ENCODE results near the gene ATPAF1.

ATPAF1 gene

DNA sequence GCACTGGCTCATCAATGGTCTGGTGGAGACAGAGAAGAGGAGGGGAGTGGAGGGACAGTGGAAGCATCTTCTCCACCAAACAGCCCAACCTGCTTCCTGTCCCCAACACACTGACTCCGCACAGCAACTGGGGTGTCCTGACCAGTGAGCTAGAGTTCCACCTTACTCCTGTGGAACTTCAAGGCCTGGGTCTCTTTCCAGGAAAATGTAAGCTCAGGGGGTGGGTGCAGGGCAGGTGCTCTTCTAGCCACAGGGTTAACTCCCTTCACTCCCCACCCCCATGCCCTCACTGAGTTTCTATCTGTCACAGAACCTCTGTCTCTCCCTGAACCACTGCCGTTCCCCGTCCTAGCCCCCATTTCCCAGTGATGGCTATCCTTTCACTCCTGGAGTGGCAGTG is 52.4 kb downstream of the ATPAF1 start:
- no peak for TF ChIP-seq MYC (IDR thresholded peaks at IDR 0.05; ENCODE audit: low read depth, low read length)
- TF ChIP-seq, protein P1, sequence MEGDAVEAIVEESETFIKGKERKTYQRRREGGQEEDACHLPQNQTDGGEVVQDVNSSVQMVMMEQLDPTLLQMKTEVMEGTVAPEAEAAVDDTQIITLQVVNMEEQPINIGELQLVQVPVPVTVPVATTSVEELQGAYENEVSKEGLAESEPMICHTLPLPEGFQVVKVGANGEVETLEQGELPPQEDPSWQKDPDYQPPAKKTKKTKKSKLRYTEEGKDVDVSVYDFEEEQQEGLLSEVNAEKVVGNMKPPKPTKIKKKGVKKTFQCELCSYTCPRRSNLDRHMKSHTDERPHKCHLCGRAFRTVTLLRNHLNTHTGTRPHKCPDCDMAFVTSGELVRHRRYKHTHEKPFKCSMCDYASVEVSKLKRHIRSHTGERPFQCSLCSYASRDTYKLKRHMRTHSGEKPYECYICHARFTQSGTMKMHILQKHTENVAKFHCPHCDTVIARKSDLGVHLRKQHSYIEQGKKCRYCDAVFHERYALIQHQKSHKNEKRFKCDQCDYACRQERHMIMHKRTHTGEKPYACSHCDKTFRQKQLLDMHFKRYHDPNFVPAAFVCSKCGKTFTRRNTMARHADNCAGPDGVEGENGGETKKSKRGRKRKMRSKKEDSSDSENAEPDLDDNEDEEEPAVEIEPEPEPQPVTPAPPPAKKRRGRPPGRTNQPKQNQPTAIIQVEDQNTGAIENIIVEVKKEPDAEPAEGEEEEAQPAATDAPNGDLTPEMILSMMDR (IDR thresholded peaks at IDR 0.05; ENCODE audit: low read depth, low read length), result no peak
- peak overlapping the region; percentile 66 for H3K4me3 ChIP-seq (ENCODE audit: low read depth, low read length)
- no peak for DNase-seq (ENCODE audit: low read depth)

DNA sequence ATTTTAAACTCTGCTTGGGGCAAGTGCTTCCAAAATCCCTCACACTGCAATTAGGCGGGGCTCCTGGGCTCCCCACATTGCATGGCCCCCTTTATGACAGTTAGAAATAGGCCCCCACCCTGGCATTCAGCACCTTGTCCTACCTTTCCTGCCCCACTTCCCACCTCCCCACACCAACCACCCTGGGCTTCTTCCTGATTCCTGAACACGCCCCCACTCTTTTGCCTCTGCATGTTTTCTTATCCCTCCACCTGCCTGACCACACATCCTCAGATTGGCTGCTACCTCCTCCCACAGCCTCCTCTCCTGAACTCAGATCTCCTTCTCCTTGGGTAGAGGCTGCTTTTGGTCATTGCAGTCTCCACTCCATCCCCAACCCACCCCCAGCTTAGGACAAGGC is 53.1 kb downstream of the ATPAF1 start:
- no peak overlapping the region for H3K4me3 ChIP-seq (ENCODE audit: low read depth, low read length)
- no peak for DNase-seq (ENCODE audit: low read depth)
- TF ChIP-seq, protein P2, sequence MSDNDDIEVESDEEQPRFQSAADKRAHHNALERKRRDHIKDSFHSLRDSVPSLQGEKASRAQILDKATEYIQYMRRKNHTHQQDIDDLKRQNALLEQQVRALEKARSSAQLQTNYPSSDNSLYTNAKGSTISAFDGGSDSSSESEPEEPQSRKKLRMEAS (IDR thresholded peaks at IDR 0.05; ENCODE audit: low read depth, low read length), result no peak
- TF ChIP-seq POLR2A (IDR thresholded peaks at IDR 0.05; ENCODE audit: extremely low read depth, insufficient read length), result no peak
- TF ChIP-seq, protein P1 (IDR thresholded peaks at IDR 0.05; ENCODE audit: low read depth, low read length), result no peak
- no peak for TF ChIP-seq MYC (IDR thresholded peaks at IDR 0.05; ENCODE audit: low read depth, low read length)

DNA sequence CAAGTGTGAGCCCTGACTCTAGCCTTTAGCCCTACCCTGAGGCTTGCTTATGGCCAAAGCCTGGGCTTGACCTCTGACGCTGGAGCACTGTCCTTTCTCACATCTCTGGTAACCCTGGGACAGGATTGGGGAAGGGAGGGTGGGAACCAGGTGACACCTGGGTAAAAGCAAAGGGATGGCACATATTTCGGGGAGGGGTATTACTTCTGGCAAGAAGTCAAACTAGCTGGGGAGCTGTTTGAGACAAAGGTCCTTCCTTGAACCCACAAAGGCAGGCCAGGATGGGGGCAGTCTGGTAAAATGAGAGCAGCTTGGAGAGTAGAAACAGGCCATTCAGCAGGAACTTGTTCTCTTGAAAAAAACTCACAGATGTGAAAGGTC is 53.6 kb downstream of the ATPAF1 start:
- DNase-seq (ENCODE audit: low read depth), result no peak
- TF ChIP-seq, protein P2 (IDR thresholded peaks at IDR 0.05; ENCODE audit: low read depth, low read length), result no peak
- TF ChIP-seq MYC (IDR thresholded peaks at IDR 0.05; ENCODE audit: low read depth, low read length) (no peak), POLR2A (IDR thresholded peaks at IDR 0.05; ENCODE audit: extremely low read depth, insufficient read length) (no peak)
- TF ChIP-seq, protein P1 (IDR thresholded peaks at IDR 0.05; ENCODE audit: low read depth, low read length), result no peak
- H3K4me3 ChIP-seq (ENCODE audit: low read depth, low read length), result no peak overlapping the region

DNA sequence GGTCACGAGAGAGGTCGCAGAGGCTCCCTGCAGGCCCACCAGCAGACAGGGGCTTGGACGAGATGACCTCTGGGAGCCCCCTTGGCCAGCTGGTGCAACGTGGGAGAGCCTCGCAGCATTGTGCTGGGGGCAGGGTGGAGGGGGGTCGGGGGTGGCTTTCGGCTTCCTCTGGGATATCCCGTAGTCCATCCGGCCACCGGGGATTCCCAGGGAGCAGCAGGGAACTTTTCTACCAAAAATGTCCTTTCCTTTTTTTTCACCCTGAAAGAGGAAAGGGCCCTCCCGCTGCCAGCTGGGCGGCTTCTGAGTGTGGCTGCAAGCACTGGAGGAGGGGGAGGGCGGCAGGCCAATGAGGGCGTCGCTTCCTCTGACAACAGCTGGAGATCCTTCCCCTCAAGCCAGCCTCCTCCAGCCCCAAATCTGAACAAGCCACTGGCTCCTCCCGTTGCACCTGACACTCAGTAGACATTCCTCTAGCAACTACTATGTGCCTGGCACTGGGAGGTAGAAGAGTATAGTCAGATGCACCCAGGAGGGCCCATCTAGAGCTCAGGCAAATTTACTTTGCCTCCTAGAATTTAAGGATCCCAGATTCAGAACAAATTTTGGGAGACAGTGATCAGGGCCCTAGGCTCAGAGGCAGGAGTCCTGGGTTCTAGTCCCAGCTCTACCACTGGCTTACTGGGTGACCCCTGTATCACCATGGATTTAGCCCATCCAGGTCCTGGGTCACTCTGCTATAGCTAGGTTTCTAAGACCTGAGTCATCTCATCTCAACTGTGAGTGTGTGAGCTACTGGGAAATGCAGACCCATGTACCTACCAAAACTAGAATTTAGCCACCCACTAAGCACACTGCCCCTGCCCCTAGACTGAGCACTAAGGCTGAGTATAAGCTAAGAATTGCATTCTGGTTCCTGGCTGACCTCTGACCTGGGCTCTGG is 54.2 kb downstream of the ATPAF1 start:
- peak; percentile 77 for DNase-seq (ENCODE audit: low read depth)
- no peak overlapping the region for H3K4me3 ChIP-seq (ENCODE audit: low read depth, low read length)
- TF ChIP-seq, protein P2 (IDR thresholded peaks at IDR 0.05; ENCODE audit: low read depth, low read length), result no peak
- no peak for TF ChIP-seq MYC (IDR thresholded peaks at IDR 0.05; ENCODE audit: low read depth, low read length)
- TF ChIP-seq, protein P1 (IDR thresholded peaks at IDR 0.05; ENCODE audit: low read depth, low read length), result no peak
- TF ChIP-seq POLR2A (IDR thresholded peaks at IDR 0.05; ENCODE audit: extremely low read depth, insufficient read length), result no peak

DNA sequence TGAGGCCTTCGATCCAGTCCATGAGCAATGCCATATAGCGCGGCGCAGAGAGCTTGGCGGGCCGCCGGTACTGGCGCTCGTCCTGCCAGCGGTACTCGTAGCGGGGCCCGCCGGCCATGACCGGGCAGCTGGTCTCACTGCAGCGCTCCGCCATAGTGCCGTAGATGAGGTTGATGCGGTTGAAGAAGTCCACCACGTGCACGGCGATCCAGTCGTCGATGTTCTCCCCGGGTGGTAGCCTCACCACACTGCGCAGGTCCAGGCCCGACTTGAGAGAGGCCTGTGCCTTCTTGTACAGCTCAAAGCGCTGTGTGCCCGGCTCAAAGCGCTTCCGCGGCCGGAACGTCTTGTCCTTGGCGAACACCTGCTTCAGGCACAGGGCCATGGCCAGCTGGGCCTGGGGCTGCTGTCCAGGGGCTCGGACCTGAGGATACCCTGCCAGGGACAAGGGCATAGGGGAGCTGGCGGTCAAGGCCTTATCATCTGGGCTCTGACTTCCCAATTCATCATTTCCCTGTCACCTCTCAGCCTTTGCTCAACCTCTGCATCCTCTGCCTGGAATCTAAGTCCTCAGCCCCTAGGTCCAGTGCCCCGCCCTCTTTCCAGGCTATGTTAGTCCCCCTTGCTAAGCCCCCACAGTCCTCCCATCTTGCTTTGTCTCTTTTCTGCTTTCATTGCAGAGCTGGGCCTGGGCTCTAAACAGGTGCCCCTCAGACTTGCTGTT is 55.1 kb downstream of the ATPAF1 start:
- DNase-seq (ENCODE audit: low read depth), result no peak
- no peak overlapping the region for H3K4me3 ChIP-seq (ENCODE audit: low read depth, low read length)
- TF ChIP-seq, protein P1 (IDR thresholded peaks at IDR 0.05; ENCODE audit: low read depth, low read length), result no peak
- TF ChIP-seq POLR2A (IDR thresholded peaks at IDR 0.05; ENCODE audit: extremely low read depth, insufficient read length), result no peak
- TF ChIP-seq, protein P2 (IDR thresholded peaks at IDR 0.05; ENCODE audit: low read depth, low read length), result no peak
- no peak for TF ChIP-seq MYC (IDR thresholded peaks at IDR 0.05; ENCODE audit: low read depth, low read length)

Data from NB4 (cell line).